ENCODE results near the gene DGAT2L6. TPM values are rescaled to one million over a fixed set of nuclear protein-coding genes. Genes with fewer than 3 reads are reported as not detected.

DGAT2L6 gene
- not detected in 2 replicates for total RNA-seq (2014; rRNA removed; shearing (Covaris generic))

- no peak within 1 kb of the TSS for H3K4me3 ChIP-seq
- DNase-seq = peak; percentile 10 to 18
- no peaks in the 10 kb centered on the region for H3K27me3 ChIP-seq
- H3K9me3 ChIP-seq (replicated peaks) = no peaks in the 10 kb centered on the region
- H3K27ac ChIP-seq = no peak within 1 kb of the TSS
- no peaks in the 10 kb centered on the region for H3K36me3 ChIP-seq
- no peaks in the 10 kb centered on the region for H3K4me1 ChIP-seq
Measured at GRCh38 chrX:70176938-70177533, at the start of gene DGAT2L6. DGAT2L6 (plus strand) TSS chrX:70177483; CDS start chrX:70177583, 100 bp downstream.

GRCh38 chrX:70128071-70128470 is 49.2 kb upstream of the DGAT2L6 start:
- Histone ChIP-seq H3K27me3 (no peaks in the 10 kb centered on the region), H3K9me3 (replicated peaks) (no peaks in the 10 kb centered on the region), H3K27ac (no peak overlapping the region), H3K36me3 (no peaks in the 10 kb centered on the region), H3K4me1 (no peaks in the 10 kb centered on the region), H3K4me3 (no peak overlapping the region)
- DNase-seq = no peak

DNA sequence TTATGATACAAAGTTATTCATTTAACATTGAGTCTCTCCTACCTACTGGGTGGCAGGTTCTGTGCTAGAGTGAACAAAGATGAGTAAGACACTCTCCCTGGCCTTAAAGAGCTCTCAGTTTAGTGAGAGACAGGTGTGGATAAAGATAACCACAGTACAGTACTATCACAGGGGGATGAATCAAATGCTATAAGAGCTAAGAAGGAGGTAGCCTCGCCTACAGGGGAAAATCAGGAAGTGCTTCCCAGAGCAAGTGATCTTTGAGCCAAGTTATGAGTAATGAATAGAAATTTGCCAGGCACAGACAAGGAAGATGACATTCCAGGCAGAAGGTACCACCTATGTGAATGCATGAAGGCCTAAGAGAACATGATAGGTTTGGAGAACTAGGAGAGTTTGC is 47.5 kb upstream of the DGAT2L6 start:
- H3K9me3 ChIP-seq (replicated peaks) = no peaks in the 10 kb centered on the region
- no peak for DNase-seq
- H3K27ac ChIP-seq = no peak overlapping the region
- no peaks in the 10 kb centered on the region for H3K36me3 ChIP-seq
- no peaks in the 10 kb centered on the region for H3K27me3 ChIP-seq
- H3K4me3 ChIP-seq = no peak overlapping the region
- H3K4me1 ChIP-seq = peaks cover 3% of the 10 kb centered on the region; the same call in 1 of the 2 replicates

DNA sequence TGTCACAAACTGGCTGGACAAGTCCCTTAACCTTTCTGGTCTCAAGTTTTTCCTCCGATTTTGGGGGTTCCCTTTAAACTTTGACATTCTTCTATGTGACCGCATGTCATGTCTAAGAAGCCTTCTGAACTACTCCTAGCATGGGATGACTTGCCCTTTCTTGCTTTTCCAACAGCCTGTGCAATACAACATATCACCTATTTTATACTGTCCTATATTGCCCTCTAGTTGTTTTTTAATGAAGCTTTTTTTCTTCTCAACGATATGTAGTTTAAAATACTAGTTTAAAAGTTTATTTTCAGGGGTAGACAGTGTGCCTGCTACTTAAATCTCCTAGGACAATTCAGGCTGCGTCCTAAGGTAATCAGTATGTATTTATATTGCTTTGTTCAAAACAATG is 45.1 kb upstream of the DGAT2L6 start:
- Histone ChIP-seq H3K4me1 (peaks cover 5% of the 10 kb centered on the region; the same call in 1 of the 2 replicates), H3K9me3 (replicated peaks) (no peaks in the 10 kb centered on the region), H3K27me3 (no peaks in the 10 kb centered on the region), H3K27ac (no peak overlapping the region), H3K4me3 (peak overlapping the region; percentile 75), H3K36me3 (peaks cover 11% of the 10 kb centered on the region; the same call in 1 of the 2 replicates)
- DNase-seq = no peak

- no peak for DNase-seq
Measured at GRCh38 chrX:70132877-70133302, 44.4 kb upstream of the DGAT2L6 start.

DNA sequence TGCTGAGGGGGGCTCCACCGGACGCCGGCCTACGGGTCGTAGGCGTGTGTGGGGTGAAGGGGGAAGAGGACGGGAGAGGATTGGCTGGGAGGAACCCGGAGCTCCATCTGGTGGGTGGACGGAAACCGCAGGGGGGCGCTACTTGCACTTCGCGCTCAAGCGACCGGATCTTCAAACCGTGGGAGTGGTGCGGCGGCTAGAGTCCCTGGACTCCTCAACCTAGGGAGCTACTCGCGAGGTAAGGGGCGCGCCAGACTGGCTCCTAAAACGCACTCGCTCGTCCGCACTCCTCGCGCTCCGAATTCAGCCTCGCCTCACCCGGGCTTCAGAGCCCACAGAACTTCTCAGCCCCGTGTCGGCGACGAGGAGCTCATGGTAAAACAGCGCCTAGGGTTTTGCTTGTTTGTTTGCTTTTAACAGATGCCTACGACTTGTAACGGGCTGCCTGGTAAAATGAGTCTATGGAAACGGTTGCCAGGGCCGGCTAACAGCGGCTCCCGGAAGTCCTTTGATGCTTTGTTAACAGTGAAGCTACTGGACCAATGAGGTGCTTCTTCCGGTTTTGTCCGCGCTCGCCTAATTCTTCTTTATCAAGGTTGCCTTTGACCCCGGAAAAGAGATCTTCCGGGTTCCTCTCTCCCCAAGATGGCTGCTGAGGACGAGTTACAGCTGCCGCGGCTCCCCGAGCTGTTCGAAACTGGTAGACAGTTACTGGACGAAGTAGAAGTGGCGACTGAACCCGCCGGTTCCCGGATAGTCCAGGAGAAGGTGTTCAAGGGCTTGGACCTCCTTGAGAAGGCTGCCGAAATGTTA is 43.8 kb upstream of the DGAT2L6 start, which contains the start of gene IGBP1:
IGBP1 (plus strand) TSS at position 145 of the 813 bp plus-strand sequence; CDS start at position 646, 501 bp downstream.
- DNase-seq = peak; percentile 92
- Histone ChIP-seq H3K27ac (peak within 1 kb of the TSS; percentile 78), H3K4me1 (peaks cover 5% of the 10 kb centered on the region; the same call in 1 of the 2 replicates), H3K27me3 (no peaks in the 10 kb centered on the region), H3K4me3 (peak within 1 kb of the TSS; percentile 75), H3K9me3 (replicated peaks) (no peaks in the 10 kb centered on the region), H3K36me3 (peaks cover 11% of the 10 kb centered on the region; the same call in 1 of the 2 replicates)

More at GRCh38 chrX:70132877-70133302, 44.4 kb upstream of the DGAT2L6 start:
- peak overlapping the region; percentile 75 for H3K4me3 ChIP-seq
- no peaks in the 10 kb centered on the region for H3K9me3 ChIP-seq (replicated peaks)
- H3K27me3 ChIP-seq = no peaks in the 10 kb centered on the region
- H3K36me3 ChIP-seq = peaks cover 11% of the 10 kb centered on the region; the same call in 1 of the 2 replicates
- no peak overlapping the region; the same call in 1 of the 2 replicates for H3K27ac ChIP-seq
- peaks cover 5% of the 10 kb centered on the region; the same call in 1 of the 2 replicates for H3K4me1 ChIP-seq

GRCh38 chrX:70134116-70134477 is 43.2 kb upstream of the DGAT2L6 start:
- no peaks in the 10 kb centered on the region for H3K27me3 ChIP-seq

GRCh38 chrX:70138622-70139021 is 38.7 kb upstream of the DGAT2L6 start:
- no peak overlapping the region for H3K4me3 ChIP-seq
- H3K4me1 ChIP-seq = peaks cover 5% of the 10 kb centered on the region; the same call in 1 of the 2 replicates
- no peaks in the 10 kb centered on the region for H3K27me3 ChIP-seq
- no peaks in the 10 kb centered on the region for H3K9me3 ChIP-seq (replicated peaks)
- H3K27ac ChIP-seq = no peak overlapping the region
- no peak for DNase-seq
- H3K36me3 ChIP-seq = peaks cover 11% of the 10 kb centered on the region; the same call in 1 of the 2 replicates

More at GRCh38 chrX:70134116-70134477, 43.2 kb upstream of the DGAT2L6 start:
- Histone ChIP-seq H3K4me1 (peaks cover 5% of the 10 kb centered on the region; the same call in 1 of the 2 replicates), H3K36me3 (peaks cover 11% of the 10 kb centered on the region; the same call in 1 of the 2 replicates), H3K9me3 (replicated peaks) (no peaks in the 10 kb centered on the region), H3K27ac (peak overlapping the region; percentile 78), H3K4me3 (peak overlapping the region; percentile 75)
- no peak for DNase-seq

DNA sequence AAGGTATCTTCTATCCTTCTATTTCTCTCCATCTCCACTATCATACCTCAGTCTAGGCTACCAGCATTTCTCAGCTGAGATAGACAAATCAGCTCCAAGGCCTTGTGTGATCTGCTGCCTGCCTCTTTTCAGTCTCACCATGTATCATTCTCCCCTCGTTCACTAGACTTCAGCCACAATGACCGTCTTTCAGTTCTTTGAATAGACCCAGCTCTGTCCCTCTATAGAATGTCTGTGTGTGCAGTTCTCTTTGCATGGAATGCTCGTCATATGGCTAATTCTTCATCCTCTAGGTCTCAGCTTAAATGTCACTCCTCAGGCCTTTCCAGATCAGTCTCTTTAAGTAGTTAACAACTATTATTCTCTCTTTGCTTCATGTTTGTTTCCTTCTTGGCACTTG is 37.5 kb upstream of the DGAT2L6 start:
- Histone ChIP-seq H3K4me1 (peaks cover 3% of the 10 kb centered on the region; the same call in 1 of the 2 replicates), H3K4me3 (no peak overlapping the region), H3K36me3 (peaks cover 11% of the 10 kb centered on the region; the same call in 1 of the 2 replicates), H3K27me3 (no peaks in the 10 kb centered on the region), H3K9me3 (replicated peaks) (no peaks in the 10 kb centered on the region), H3K27ac (no peak overlapping the region)
- no peak for DNase-seq

GRCh38 chrX:70141373-70141772 is 35.9 kb upstream of the DGAT2L6 start:
- no peaks in the 10 kb centered on the region for H3K4me1 ChIP-seq
- no peak overlapping the region for H3K4me3 ChIP-seq
- no peaks in the 10 kb centered on the region for H3K9me3 ChIP-seq (replicated peaks)
- DNase-seq = no peak
- H3K27me3 ChIP-seq = no peaks in the 10 kb centered on the region
- no peak overlapping the region for H3K27ac ChIP-seq
- peaks cover under 1% of the 10 kb centered on the region; the same call in 1 of the 2 replicates for H3K36me3 ChIP-seq

DNA sequence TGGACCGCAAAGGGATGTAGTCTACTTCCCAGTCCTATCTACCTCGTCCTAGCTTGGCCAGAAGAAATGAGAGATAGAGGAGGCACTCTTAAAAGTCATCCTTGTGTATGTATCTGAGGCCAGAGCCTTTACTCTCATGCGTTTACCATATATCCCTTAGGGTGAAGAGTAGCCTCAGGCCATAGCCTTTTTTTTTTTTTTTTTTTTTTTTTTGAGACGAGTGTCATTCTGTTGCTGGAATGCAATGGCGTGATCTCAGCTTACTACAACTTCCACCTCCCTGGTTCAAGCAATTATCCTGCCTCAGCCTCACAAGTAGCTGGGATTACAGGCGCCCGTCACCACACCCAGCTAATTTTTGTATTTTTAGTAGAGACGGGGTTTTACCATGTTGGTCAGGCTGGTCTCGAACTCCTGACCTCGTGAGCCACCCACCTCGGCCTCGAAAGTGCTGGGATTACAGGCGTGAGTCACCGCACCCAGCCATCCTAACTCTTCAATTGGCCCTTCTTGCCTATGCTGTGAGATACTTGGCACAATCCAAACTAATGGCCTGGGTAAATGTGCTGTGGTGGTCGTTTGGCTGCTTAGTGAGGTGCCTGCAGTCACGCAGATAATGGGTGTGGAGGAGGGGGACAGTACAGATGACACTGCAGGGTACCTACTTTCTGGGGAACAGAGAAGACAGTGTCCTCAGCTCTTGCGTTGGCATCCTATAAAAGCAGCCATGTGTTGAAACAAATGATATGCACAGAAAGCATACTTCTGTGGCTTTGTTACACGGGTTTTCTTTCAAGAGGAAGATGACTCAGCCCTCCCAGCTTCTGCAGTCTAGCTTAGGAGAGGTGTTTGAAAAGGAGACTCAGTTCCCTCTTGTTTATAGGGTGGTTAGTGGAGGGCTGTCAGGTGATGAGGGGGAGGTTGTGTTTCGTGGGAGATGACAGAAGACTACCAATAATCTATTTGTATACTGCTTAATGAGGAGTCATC is 10.4 kb upstream of the DGAT2L6 start:
- peak overlapping the region; percentile 75 for H3K27ac ChIP-seq
- no peak overlapping the region for H3K4me3 ChIP-seq
- H3K9me3 ChIP-seq (replicated peaks) = no peaks in the 10 kb centered on the region
- H3K4me1 ChIP-seq = peaks cover 18% of the 10 kb centered on the region
- H3K36me3 ChIP-seq = peaks cover 8% of the 10 kb centered on the region
- peak in 1 of 2 experiments; percentile 25 for DNase-seq
- H3K27me3 ChIP-seq = no peaks in the 10 kb centered on the region

GRCh38 chrX:70168238-70169188 is 8.8 kb upstream of the DGAT2L6 start:
- Histone ChIP-seq H3K36me3 (peaks cover 5% of the 10 kb centered on the region), H3K4me3 (peak overlapping the region; percentile 44), H3K27me3 (no peaks in the 10 kb centered on the region), H3K27ac (peak overlapping the region; percentile 75), H3K9me3 (replicated peaks) (no peaks in the 10 kb centered on the region), H3K4me1 (peaks cover 18% of the 10 kb centered on the region)
- peak; percentile 59 to 74 for DNase-seq

DNA sequence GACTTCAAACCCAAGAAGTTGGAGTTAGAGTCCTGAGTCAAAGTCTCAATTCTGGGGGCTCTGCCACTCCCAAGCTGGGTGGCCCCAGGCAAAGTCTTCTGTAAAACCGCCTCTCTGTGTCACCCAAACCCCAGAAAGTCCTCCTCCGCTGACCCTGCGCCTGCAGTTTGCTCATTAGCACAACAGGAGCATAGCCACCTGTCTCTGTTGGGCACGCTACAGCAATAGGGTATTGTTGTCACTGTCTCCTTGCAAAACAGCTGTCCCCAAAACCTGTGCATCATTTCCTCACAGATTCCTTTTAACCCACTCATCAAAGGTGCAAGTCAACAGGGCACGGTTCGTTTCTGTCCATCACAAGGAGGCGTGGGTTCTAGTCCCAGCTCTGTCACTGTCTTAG is 8.0 kb upstream of the DGAT2L6 start:
- Histone ChIP-seq H3K4me3 (peak overlapping the region; percentile 44), H3K36me3 (peaks cover 5% of the 10 kb centered on the region), H3K27me3 (no peaks in the 10 kb centered on the region), H3K27ac (peak overlapping the region; percentile 75), H3K9me3 (replicated peaks) (no peaks in the 10 kb centered on the region), H3K4me1 (peaks cover 18% of the 10 kb centered on the region)
- peak; percentile 61 to 77 for DNase-seq

Measured in SJCRH30 (cell line).